ENCODE results near the gene TENM4. TPM values are rescaled to one million over a fixed set of nuclear protein-coding genes. Genes with fewer than 3 reads are reported as not detected.

TENM4 gene
- total RNA-seq, 1 donor from 2014 or later: 5.1 TPM

GRCh38 chr11:79040348-79040747, 400.5 kb downstream of the TENM4 start:
- Mint-ChIP-seq H3K4me1 (peaks cover 18% of the 10 kb centered on the region), H3K27me3 (ENCODE audit: insufficient read depth, low read depth) (no peaks in the 10 kb centered on the region), H3K4me3 (no peak overlapping the region), H3K9me3 (no peaks in the 10 kb centered on the region), H3K36me3 (no peaks in the 10 kb centered on the region), H3K27ac (no peak overlapping the region)
- Histone ChIP-seq H4K20me1 (ENCODE audit: low read depth) (peaks cover 3% of the 10 kb centered on the region), H3K9ac (no peak overlapping the region), H3K4me2 (no peak overlapping the region), H2AFZ (replicated peaks) (no peak overlapping the region), H3F3A (ENCODE audit: low read depth) (no peaks in the 10 kb centered on the region), H3K4me1 (peaks cover 21% of the 10 kb centered on the region), H3K27ac (no peak overlapping the region), H3K27me3 (no peaks in the 10 kb centered on the region), H3K4me3 (no peak overlapping the region), H3K36me3 (no peaks in the 10 kb centered on the region), H3K79me2 (ENCODE audit: low read depth) (no peaks in the 10 kb centered on the region), H3K9me3 (ENCODE audit: low read depth) (no peaks in the 10 kb centered on the region)
- TF ChIP-seq EZH2phosphoT487 (IDR thresholded peaks at IDR 0.05): no peak
- TF ChIP-seq EZH2 (IDR thresholded peaks at IDR 0.05): no peak
- no peak for TF ChIP-seq CTCF (IDR thresholded peaks at IDR 0.05)
- DNase-seq (ENCODE audit: low spot score): no peak

GRCh38 chr11:79039122-79039521, 401.7 kb downstream of the TENM4 start:
- no peaks in the 10 kb centered on the region for H3K9me3 Mint-ChIP-seq
- Histone ChIP-seq H4K20me1 (ENCODE audit: low read depth) (no peaks in the 10 kb centered on the region), H3K4me1 (peaks cover 14% of the 10 kb centered on the region), H3K36me3 (no peaks in the 10 kb centered on the region), H2AFZ (replicated peaks) (no peak overlapping the region), H3K9ac (no peak overlapping the region), H3F3A (ENCODE audit: low read depth) (no peaks in the 10 kb centered on the region), H3K4me2 (no peak overlapping the region), H3K27ac (no peak overlapping the region), H3K79me2 (ENCODE audit: low read depth) (no peaks in the 10 kb centered on the region), H3K27me3 (no peaks in the 10 kb centered on the region), H3K9me3 (ENCODE audit: low read depth) (no peaks in the 10 kb centered on the region), H3K4me3 (no peak overlapping the region)
- DNase-seq (ENCODE audit: low spot score): no peak
- no peak overlapping the region for H3K4me3 Mint-ChIP-seq
- no peaks in the 10 kb centered on the region for H3K36me3 Mint-ChIP-seq
- no peak overlapping the region for H3K27ac Mint-ChIP-seq
- no peak for TF ChIP-seq EZH2phosphoT487 (IDR thresholded peaks at IDR 0.05)
- TF ChIP-seq CTCF (IDR thresholded peaks at IDR 0.05): no peak
- TF ChIP-seq EZH2 (IDR thresholded peaks at IDR 0.05): no peak
- peaks cover 9% of the 10 kb centered on the region for H3K4me1 Mint-ChIP-seq
- peaks cover 4% of the 10 kb centered on the region for H3K27me3 Mint-ChIP-seq (ENCODE audit: insufficient read depth, low read depth)

- peaks cover 7% of the 10 kb centered on the region for H3K4me1 Mint-ChIP-seq
- H3K9ac ChIP-seq: no peak overlapping the region
- H3K4me3 Mint-ChIP-seq: no peak overlapping the region
- H4K20me1 ChIP-seq (ENCODE audit: low read depth): no peaks in the 10 kb centered on the region
- no peak for DNase-seq (ENCODE audit: low spot score)
- TF ChIP-seq CTCF (IDR thresholded peaks at IDR 0.05): no peak
- no peak for TF ChIP-seq EZH2 (IDR thresholded peaks at IDR 0.05)
- TF ChIP-seq EZH2phosphoT487 (IDR thresholded peaks at IDR 0.05): no peak
- H3K4me3 ChIP-seq: no peak overlapping the region
- H3K4me1 ChIP-seq: peaks cover 6% of the 10 kb centered on the region
- H2AFZ ChIP-seq (replicated peaks): no peak overlapping the region
- no peak overlapping the region for H3K27ac ChIP-seq
- no peak overlapping the region for H3K27ac Mint-ChIP-seq
- no peaks in the 10 kb centered on the region for H3K27me3 ChIP-seq
- peaks cover 4% of the 10 kb centered on the region for H3K27me3 Mint-ChIP-seq (ENCODE audit: insufficient read depth, low read depth)
- H3K36me3 ChIP-seq: no peaks in the 10 kb centered on the region
- H3K4me2 ChIP-seq: no peak overlapping the region
- H3K79me2 ChIP-seq (ENCODE audit: low read depth): no peaks in the 10 kb centered on the region
- H3F3A ChIP-seq (ENCODE audit: low read depth): no peaks in the 10 kb centered on the region
- no peaks in the 10 kb centered on the region for H3K9me3 Mint-ChIP-seq
- H3K36me3 Mint-ChIP-seq: no peaks in the 10 kb centered on the region
- no peaks in the 10 kb centered on the region for H3K9me3 ChIP-seq (ENCODE audit: low read depth)
Observed at GRCh38 chr11:79035881-79036280, 404.9 kb downstream of the TENM4 start.

All from neural progenitor cell (in vitro differentiated cells).